Progenitor cell of endocrine pancreas (in vitro differentiated cells): ENCODE results near the gene LRRN1. TPM values are rescaled to one million over a fixed set of nuclear protein-coding genes. Genes with fewer than 3 reads are reported as not detected.

Experiments used
- DNase-seq: peaks from one replicate; pipeline ENCODE4 v3.0.0; 2021; ENCODE audit warnings: low spot score; ENCODE audit not compliant: unreplicated experiment
- H3K27ac Mint-ChIP-seq: 2 replicates; pipeline ENCODE4 v1.8.0; 2021; ENCODE audit warnings: mild to moderate bottlenecking, moderate library complexity, mixed read lengths
- H3K27me3 Mint-ChIP-seq: 2 replicates; pipeline ENCODE4 v1.8.0; 2021; ENCODE audit warnings: mixed read lengths
- H3K36me3 Mint-ChIP-seq: 2 replicates; pipeline ENCODE4 v1.8.0; 2022; ENCODE audit warnings: mixed read lengths; ENCODE audit not compliant: insufficient read depth
- H3K4me1 Mint-ChIP-seq: 2 replicates; pipeline ENCODE4 v1.8.0; 2021; ENCODE audit warnings: low read depth, mixed read lengths
- H3K4me3 Mint-ChIP-seq: 2 replicates; pipeline ENCODE4 v1.8.0; 2021; ENCODE audit warnings: low read depth, mild to moderate bottlenecking, moderate library complexity, mixed read lengths
- H3K9me3 Mint-ChIP-seq: 2 replicates; pipeline ENCODE4 v1.8.0; 2021; ENCODE audit warnings: low read depth, mixed read lengths
- long read RNA-seq: library from polyadenylated mRNA; unstranded; transcript quantifications from one replicate; pipeline ENCODE4 v2.0.0, GENCODE V29; 2020
- total RNA-seq: library from RNA; stranded (reverse); gene quantifications from 2 replicates; pipeline ENCODE4 v1.2.1, GENCODE V29; 2021
- TF ChIP-seq, protein P1 (sequence below): fragments of 200-600 bp; sonication (generic); IDR thresholded peaks from one replicate; pipeline ENCODE4 v1.5.0; 2021; ENCODE audit warnings: antibody characterized with exemption, mild to moderate bottlenecking; ENCODE audit not compliant: unreplicated experiment

Gene LRRN1
- 208 and 222 TPM in 2 replicates for total RNA-seq
- long read RNA-seq, partial matches to known transcripts: 0 of 281 reads
- long read RNA-seq, other reads (novel, unspliced or antisense): 278 of 281 reads

DNA sequence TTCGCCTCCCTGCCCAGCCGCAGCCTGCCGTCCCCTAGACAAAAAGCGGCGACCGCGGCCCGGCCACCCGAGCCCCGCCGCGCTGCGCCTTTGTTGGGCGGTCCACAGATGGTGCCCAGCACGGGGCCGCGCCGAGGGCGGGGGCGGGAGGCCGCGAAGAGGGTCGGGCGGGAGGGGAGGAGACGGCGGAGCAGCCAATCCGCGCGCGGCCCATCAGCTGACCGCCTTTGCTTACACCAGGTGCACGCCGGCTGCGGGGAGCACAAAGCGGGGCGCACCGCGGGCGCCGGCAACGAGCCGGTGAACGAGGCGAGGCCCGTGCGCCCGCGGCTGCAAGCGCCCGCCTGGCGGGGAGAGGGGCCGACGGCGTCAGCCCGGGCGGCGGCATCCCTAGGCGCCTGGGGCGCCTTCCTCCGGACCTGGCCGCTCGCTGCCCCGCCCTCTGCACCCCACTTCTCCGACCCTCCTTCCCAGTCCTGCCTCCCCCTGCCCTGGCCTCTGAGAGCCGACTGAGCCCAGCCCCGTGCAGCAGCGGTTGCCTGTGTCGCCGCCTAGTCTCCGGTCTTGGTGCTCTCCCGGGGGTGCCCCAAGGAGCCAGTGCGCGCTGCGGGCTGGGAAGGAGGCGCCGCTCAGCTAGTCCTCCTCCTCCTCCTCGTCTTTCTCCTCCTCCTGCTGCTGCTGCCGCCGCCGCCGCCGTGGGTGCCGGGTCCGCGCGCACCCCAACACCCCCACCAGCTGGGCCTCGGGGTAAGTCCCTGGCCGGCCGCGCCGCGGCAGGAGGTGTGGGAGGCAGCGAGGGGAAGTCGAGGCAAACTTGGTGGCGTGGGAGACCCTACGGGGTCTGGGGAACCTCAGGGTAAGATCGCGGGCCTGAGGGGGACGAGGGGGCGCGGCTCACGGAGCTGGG is at the start of gene LRRN1:
TSS of gene LRRN1 (plus strand) at position 259 of the 907 bp plus-strand sequence. CDS start 45,211 bp downstream, outside the sequence.
- H3K27ac Mint-ChIP-seq: peak within 1 kb of the TSS; percentile 96
- H3K4me1 Mint-ChIP-seq: peaks cover 22% of the 10 kb centered on the region
- peaks cover 7% of the 10 kb centered on the region for H3K27me3 Mint-ChIP-seq
- peak within 1 kb of the TSS; percentile 96 for H3K4me3 Mint-ChIP-seq
- peak; percentile 86 for DNase-seq
- no peaks in the 10 kb centered on the region for H3K36me3 Mint-ChIP-seq
- no peaks in the 10 kb centered on the region for H3K9me3 Mint-ChIP-seq
- TF ChIP-seq, protein P1, sequence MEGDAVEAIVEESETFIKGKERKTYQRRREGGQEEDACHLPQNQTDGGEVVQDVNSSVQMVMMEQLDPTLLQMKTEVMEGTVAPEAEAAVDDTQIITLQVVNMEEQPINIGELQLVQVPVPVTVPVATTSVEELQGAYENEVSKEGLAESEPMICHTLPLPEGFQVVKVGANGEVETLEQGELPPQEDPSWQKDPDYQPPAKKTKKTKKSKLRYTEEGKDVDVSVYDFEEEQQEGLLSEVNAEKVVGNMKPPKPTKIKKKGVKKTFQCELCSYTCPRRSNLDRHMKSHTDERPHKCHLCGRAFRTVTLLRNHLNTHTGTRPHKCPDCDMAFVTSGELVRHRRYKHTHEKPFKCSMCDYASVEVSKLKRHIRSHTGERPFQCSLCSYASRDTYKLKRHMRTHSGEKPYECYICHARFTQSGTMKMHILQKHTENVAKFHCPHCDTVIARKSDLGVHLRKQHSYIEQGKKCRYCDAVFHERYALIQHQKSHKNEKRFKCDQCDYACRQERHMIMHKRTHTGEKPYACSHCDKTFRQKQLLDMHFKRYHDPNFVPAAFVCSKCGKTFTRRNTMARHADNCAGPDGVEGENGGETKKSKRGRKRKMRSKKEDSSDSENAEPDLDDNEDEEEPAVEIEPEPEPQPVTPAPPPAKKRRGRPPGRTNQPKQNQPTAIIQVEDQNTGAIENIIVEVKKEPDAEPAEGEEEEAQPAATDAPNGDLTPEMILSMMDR: peak; percentile 21

DNA sequence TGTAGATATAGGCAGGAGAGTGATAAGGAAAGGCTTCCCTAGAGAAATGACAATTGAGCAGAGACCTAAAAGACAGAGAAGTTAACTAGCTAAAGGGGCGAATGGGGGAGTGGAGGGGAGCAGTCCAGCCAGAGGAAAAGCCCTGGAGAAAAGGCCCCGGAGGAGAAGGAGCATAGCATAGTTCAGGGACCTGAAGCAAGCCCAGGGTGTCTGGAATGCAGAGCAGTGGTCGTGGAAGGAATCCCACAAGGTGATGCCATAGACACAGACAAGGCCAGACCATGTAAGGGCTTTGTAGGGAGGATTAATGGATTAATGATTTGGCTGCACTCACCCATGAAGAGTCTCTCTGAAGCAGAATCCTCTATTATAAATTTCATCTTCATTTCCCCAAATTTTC is 45.8 kb upstream of the LRRN1 start:
- no peak for DNase-seq
- Mint-ChIP-seq H3K27me3 (no peaks in the 10 kb centered on the region), H3K4me3 (no peak overlapping the region), H3K9me3 (peaks cover 4% of the 10 kb centered on the region), H3K4me1 (peaks cover 8% of the 10 kb centered on the region), H3K36me3 (no peaks in the 10 kb centered on the region), H3K27ac (no peak overlapping the region)
- TF ChIP-seq, protein P1: no peak

DNA sequence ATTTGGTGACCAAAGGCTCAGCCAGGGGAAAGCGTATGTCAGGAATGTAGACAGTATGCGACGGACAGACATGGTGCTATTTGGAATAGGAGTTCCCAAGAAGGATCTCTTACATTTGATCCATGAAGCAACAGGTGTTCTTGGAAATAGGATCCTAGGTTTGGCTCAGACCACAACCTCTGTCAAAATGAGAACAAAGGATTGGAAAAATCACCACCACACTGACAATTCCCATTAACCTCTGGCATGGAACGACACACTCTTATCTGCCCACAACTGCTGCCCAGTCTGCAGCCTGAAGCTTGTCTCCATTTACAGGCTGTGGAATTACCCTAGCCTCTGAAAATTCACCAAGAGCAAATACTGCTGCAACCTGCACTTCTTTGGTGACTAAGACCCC is 33.6 kb upstream of the LRRN1 start:
- Mint-ChIP-seq H3K4me1 (peaks cover 22% of the 10 kb centered on the region), H3K27me3 (peaks cover 2% of the 10 kb centered on the region), H3K9me3 (no peaks in the 10 kb centered on the region), H3K36me3 (no peaks in the 10 kb centered on the region), H3K4me3 (no peak overlapping the region), H3K27ac (no peak overlapping the region)
- TF ChIP-seq, protein P1: no peak
- DNase-seq: no peak

DNA sequence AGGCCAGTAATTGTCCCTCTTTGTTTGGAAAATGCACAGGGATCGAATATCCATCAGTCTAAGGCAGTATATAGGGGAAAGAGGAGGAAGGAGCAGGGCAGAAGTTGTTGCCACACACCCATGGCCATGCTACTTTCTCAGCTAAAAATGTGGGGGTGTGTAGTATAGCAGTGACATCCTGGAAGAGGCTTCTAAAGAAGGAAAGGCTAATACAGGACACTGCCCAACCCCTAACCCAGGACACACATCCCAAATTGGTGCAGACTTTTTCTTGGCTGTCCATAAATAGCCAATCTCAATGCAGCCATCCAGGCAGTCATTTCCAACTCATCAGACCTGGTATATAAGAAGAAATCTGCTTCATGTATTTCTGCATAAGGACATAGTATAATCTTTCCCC is 33.1 kb upstream of the LRRN1 start:
- Mint-ChIP-seq H3K4me3 (no peak overlapping the region), H3K9me3 (no peaks in the 10 kb centered on the region), H3K36me3 (no peaks in the 10 kb centered on the region), H3K27ac (no peak overlapping the region), H3K4me1 (peaks cover 22% of the 10 kb centered on the region), H3K27me3 (peaks cover 2% of the 10 kb centered on the region)
- TF ChIP-seq, protein P1: no peak
- no peak for DNase-seq

DNA sequence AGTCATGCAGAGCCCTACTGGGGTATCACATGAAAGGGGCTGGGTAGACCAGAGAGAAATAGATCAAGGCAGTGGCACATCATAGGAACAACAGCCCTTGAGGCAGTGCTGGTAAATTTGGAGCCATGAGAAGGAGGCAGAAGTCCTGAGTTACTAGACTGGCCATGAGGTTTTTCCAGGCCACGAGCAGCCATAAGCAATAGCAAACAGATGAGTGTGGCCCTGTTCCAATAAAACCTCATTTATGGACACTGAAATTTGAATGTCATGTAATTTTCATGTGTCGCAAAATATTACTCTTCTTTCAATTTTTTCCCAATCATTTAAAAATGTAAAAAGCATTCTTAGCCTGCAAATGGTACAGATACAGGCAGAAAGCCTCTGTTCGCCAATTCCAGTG is 28.1 kb upstream of the LRRN1 start:
- Mint-ChIP-seq H3K27me3 (no peaks in the 10 kb centered on the region), H3K4me3 (no peak overlapping the region), H3K4me1 (no peaks in the 10 kb centered on the region), H3K36me3 (peaks cover 2% of the 10 kb centered on the region), H3K27ac (no peak overlapping the region), H3K9me3 (peaks cover 7% of the 10 kb centered on the region)
- TF ChIP-seq, protein P1: no peak
- no peak for DNase-seq
